ENCODE measurements around the gene SORBS1.

Gene SORBS1

DNA sequence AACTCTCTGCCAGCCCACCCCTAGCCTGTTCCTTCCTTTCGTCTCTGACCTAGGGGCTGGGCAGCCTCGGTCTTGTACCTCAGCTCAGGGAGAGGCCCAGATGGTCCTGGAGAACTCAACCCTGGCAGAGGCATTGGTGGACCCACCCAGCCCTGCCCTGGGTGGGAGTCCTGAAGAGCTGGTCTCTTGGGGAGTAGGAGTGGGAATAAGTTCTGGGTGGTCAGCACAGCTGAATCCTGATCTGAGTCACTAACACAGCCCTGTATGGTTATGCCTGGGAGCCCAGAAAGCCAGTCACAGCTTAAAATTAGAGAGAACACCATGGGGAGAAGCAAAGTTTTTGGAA is 84.0 kb downstream of the SORBS1 start:
- no peak for ATAC-seq
- no peak for TF ChIP-seq SNAI2 (CRISPR knock-in tag; IDR thresholded peaks at IDR 0.05)
- no peak for TF ChIP-seq ZC3H10 (CRISPR knock-in tag; IDR thresholded peaks at IDR 0.05)
- no peak for TF ChIP-seq ZFP3 (CRISPR knock-in tag; IDR thresholded peaks at IDR 0.05)
- TF ChIP-seq ZNF565 (CRISPR knock-in tag; conservative IDR thresholded peaks at IDR 0.05; ENCODE audit: low read depth) = no peak
- TF ChIP-seq ZFP30 (CRISPR knock-in tag; IDR thresholded peaks at IDR 0.05) = no peak
- TF ChIP-seq ESRRG (CRISPR knock-in tag; IDR thresholded peaks at IDR 0.05) = no peak
- TF ChIP-seq GLIS3 (CRISPR knock-in tag; IDR thresholded peaks at IDR 0.05) = no peak
- no peak for TF ChIP-seq BACH2 (CRISPR knock-in tag; IDR thresholded peaks at IDR 0.05; ENCODE audit: borderline replicate concordance)
- TF ChIP-seq, protein P1, sequence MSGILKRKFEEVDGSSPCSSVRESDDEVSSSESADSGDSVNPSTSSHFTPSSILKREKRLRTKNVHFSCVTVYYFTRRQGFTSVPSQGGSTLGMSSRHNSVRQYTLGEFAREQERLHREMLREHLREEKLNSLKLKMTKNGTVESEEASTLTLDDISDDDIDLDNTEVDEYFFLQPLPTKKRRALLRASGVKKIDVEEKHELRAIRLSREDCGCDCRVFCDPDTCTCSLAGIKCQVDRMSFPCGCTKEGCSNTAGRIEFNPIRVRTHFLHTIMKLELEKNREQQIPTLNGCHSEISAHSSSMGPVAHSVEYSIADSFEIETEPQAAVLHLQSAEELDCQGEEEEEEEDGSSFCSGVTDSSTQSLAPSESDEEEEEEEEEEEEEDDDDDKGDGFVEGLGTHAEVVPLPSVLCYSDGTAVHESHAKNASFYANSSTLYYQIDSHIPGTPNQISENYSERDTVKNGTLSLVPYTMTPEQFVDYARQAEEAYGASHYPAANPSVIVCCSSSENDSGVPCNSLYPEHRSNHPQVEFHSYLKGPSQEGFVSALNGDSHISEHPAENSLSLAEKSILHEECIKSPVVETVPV (CRISPR knock-in tag; IDR thresholded peaks at IDR 0.05) = no peak
- no peak for TF ChIP-seq OSR1 (CRISPR knock-in tag; IDR thresholded peaks at IDR 0.05)
- TF ChIP-seq, protein P2, sequence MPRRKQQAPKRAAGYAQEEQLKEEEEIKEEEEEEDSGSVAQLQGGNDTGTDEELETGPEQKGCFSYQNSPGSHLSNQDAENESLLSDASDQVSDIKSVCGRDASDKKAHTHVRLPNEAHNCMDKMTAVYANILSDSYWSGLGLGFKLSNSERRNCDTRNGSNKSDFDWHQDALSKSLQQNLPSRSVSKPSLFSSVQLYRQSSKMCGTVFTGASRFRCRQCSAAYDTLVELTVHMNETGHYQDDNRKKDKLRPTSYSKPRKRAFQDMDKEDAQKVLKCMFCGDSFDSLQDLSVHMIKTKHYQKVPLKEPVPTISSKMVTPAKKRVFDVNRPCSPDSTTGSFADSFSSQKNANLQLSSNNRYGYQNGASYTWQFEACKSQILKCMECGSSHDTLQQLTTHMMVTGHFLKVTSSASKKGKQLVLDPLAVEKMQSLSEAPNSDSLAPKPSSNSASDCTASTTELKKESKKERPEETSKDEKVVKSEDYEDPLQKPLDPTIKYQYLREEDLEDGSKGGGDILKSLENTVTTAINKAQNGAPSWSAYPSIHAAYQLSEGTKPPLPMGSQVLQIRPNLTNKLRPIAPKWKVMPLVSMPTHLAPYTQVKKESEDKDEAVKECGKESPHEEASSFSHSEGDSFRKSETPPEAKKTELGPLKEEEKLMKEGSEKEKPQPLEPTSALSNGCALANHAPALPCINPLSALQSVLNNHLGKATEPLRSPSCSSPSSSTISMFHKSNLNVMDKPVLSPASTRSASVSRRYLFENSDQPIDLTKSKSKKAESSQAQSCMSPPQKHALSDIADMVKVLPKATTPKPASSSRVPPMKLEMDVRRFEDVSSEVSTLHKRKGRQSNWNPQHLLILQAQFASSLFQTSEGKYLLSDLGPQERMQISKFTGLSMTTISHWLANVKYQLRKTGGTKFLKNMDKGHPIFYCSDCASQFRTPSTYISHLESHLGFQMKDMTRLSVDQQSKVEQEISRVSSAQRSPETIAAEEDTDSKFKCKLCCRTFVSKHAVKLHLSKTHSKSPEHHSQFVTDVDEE (CRISPR knock-in tag; IDR thresholded peaks at IDR 0.05) = no peak

DNA sequence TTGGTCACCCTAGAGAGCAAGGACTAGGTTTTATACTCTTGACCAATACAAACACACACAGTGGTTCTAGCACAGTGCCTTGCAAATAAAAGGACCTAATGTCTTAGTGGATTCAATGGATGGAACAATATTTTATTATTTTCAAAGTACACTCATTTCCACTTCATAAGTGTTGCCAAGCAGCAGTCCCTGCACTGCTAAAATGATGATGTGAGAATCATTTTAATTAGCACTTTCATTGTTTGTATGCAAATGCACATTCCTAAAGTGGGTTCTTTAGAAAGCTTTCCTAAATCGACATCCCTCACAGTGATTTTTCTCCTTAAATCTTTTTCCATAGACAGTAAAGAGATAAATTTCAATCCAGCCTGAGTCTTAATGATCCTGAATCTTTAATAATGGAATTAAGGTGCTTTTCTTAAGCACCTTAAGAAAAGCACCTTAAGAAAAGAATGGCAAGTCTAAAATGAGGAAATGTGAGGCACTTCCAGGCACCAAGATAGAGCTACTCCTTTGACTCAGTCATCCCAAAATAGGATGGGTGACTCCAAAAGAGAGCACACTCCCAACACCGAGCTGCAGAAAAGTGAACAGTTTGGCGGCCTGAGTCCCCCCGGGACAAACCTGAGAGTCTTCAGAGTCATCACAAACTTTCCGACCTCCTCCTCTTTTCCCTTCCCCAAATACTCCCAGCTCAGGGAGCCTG is 84.5 kb downstream of the SORBS1 start:
- ATAC-seq = no peak
- TF ChIP-seq ZNF70 (CRISPR knock-in tag; IDR thresholded peaks at IDR 0.05) (no peak), RARB (CRISPR knock-in tag; IDR thresholded peaks at IDR 0.05) (no peak)
- TF ChIP-seq, protein P3, sequence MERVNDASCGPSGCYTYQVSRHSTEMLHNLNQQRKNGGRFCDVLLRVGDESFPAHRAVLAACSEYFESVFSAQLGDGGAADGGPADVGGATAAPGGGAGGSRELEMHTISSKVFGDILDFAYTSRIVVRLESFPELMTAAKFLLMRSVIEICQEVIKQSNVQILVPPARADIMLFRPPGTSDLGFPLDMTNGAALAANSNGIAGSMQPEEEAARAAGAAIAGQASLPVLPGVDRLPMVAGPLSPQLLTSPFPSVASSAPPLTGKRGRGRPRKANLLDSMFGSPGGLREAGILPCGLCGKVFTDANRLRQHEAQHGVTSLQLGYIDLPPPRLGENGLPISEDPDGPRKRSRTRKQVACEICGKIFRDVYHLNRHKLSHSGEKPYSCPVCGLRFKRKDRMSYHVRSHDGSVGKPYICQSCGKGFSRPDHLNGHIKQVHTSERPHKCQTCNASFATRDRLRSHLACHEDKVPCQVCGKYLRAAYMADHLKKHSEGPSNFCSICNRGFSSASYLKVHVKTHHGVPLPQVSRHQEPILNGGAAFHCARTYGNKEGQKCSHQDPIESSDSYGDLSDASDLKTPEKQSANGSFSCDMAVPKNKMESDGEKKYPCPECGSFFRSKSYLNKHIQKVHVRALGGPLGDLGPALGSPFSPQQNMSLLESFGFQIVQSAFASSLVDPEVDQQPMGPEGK (CRISPR knock-in tag; IDR thresholded peaks at IDR 0.05; ENCODE audit: borderline replicate concordance) = no peak

DNA sequence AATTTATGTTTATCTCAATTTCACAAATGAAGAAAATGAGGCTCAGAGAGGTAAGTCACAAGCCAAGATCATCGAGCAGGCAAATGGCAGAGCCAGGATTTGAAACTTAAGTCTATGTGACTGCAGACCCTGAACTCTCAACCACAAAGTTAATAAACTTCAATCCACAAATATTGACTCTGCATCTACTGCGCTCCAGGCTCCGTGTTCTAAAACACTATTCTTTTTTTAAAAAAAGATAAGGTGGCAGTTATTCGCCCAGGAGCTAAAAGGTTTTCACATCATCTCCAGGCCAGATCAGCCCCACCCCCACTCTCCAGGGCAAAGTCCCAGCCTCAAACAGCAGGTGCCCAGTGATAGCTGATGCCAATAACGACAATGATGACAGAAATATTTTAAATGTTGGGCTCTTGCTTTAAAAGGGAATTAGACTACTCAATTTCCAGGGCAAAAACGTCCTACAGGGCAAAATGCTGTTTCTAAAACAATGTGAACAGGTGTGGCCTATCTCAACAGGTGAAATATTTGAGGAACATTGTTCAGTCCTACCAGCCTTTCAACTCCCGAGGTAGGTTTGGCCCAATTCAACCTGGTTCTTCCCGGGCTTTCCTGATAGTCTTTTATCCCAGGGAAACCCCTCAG is 85.2 kb downstream of the SORBS1 start:
- no peak for ATAC-seq
- TF ChIP-seq OSR1 (CRISPR knock-in tag; IDR thresholded peaks at IDR 0.05) (no peak), PPARA (CRISPR knock-in tag; IDR thresholded peaks at IDR 0.05; ENCODE audit: borderline replicate concordance) (no peak), CSDC2 (CRISPR knock-in tag; IDR thresholded peaks at IDR 0.05) (no peak), ZNF70 (CRISPR knock-in tag; IDR thresholded peaks at IDR 0.05) (no peak), GLIS3 (CRISPR knock-in tag; IDR thresholded peaks at IDR 0.05) (no peak), ZFP3 (CRISPR knock-in tag; IDR thresholded peaks at IDR 0.05) (no peak), ARNTL (CRISPR knock-in tag; IDR thresholded peaks at IDR 0.05; ENCODE audit: borderline replicate concordance, low read depth) (no peak), TOX (CRISPR knock-in tag; IDR thresholded peaks at IDR 0.05; ENCODE audit: borderline replicate concordance) (no peak), ZFP30 (CRISPR knock-in tag; IDR thresholded peaks at IDR 0.05) (no peak)
- TF ChIP-seq, protein P2 (CRISPR knock-in tag; IDR thresholded peaks at IDR 0.05) = no peak
- TF ChIP-seq, protein P3 (CRISPR knock-in tag; IDR thresholded peaks at IDR 0.05; ENCODE audit: borderline replicate concordance) = no peak
- TF ChIP-seq, protein P4, sequence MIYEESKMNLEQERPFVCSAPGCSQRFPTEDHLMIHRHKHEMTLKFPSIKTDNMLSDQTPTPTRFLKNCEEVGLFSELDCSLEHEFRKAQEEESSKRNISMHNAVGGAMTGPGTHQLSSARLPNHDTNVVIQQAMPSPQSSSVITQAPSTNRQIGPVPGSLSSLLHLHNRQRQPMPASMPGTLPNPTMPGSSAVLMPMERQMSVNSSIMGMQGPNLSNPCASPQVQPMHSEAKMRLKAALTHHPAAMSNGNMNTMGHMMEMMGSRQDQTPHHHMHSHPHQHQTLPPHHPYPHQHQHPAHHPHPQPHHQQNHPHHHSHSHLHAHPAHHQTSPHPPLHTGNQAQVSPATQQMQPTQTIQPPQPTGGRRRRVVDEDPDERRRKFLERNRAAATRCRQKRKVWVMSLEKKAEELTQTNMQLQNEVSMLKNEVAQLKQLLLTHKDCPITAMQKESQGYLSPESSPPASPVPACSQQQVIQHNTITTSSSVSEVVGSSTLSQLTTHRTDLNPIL (CRISPR knock-in tag; IDR thresholded peaks at IDR 0.05; ENCODE audit: low read depth) = no peak
- TF ChIP-seq, protein P1 (CRISPR knock-in tag; IDR thresholded peaks at IDR 0.05) = no peak

All from SK-N-SH treated with all-trans-retinoic acid at 6 μM for 48 hours (cell line).